GM12891 (cell line): ENCODE data around the gene RAB2B. TPM values are rescaled to one million over a fixed set of nuclear protein-coding genes. Genes with fewer than 3 reads are reported as not detected.
A peak's percentile ranks its signal among the peaks of the same experiment; 100 is the strongest.

ENCODE experiments used
- DNase-seq: peaks from one replicate; pipeline ENCODE4 v3.0.0; 2011; ENCODE audit warnings: low spot score; ENCODE audit not compliant: insufficient read length
- FAIRE-seq: peaks from 2 replicates; lab custom pipeline; 2011; peaks lifted over from hg19 to GRCh38; lab: Jason Lieb, UNC
- PAX5 ChIP-seq: IDR thresholded peaks from 2 replicates; pipeline ENCODE4 v1.6.1; 2011; ENCODE audit warnings: low read length, moderate library complexity, mild to moderate bottlenecking; ENCODE audit not compliant: insufficient read depth, severe bottlenecking
- POLR2A ChIP-seq: IDR thresholded peaks from 2 replicates; pipeline ENCODE4 v1.6.1; 2011; ENCODE audit warnings: low read depth, low read length, control low read depth
- POLR2AphosphoS5 ChIP-seq: IDR thresholded peaks from 2 replicates; pipeline ENCODE4 v1.6.1; 2011; ENCODE audit warnings: low read depth, low read length, control low read depth
- POU2F2 ChIP-seq: IDR thresholded peaks from 2 replicates; pipeline ENCODE4 v1.6.1; 2011; ENCODE audit warnings: low read depth, mild to moderate bottlenecking, control low read depth, low read length, moderate library complexity
- SPI1 ChIP-seq: IDR thresholded peaks from 2 replicates; pipeline ENCODE4 v1.6.1; 2011; ENCODE audit warnings: low read depth, low read length, control low read depth
- TAF1 ChIP-seq: IDR thresholded peaks from 2 replicates; pipeline ENCODE4 v1.6.1; 2011; ENCODE audit warnings: low read depth, low read length, control low read depth
- polyA plus RNA-seq: library from polyadenylated mRNA; unstranded; fragments of >200 nt; gene quantifications from one replicate; pipeline ENCODE4 v1.2.1, GENCODE V29; 2012; ENCODE audit warnings: low read depth, missing spikeins, inconsistent platforms; ENCODE audit not compliant: missing spikeins

The RAB2B gene
- polyA plus RNA-seq, result 17.7 TPM

- peak; percentile 97 for FAIRE-seq
- DNase-seq, result peak; percentile 81
- TF ChIP-seq POLR2AphosphoS5 (peak; percentile 80), TAF1 (peak; percentile 43; the same call in 1 of the 2 replicates), SPI1 (peak; percentile 54), PAX5 (peak; percentile 18), POU2F2 (peak; percentile 54; the same call in 1 of the 2 replicates), POLR2A (peak; percentile 85)
Observed at GRCh38 chr14:21476925-21477681, at the start of gene RAB2B, which contains the start of gene TOX4. Gene RAB2B (minus strand): TSS chr14:21476959. CDS start chr14:21476872, 87 bp downstream. Gene TOX4 (plus strand): TSS chr14:21477195. CDS start chr14:21477279, 84 bp downstream.

DNA sequence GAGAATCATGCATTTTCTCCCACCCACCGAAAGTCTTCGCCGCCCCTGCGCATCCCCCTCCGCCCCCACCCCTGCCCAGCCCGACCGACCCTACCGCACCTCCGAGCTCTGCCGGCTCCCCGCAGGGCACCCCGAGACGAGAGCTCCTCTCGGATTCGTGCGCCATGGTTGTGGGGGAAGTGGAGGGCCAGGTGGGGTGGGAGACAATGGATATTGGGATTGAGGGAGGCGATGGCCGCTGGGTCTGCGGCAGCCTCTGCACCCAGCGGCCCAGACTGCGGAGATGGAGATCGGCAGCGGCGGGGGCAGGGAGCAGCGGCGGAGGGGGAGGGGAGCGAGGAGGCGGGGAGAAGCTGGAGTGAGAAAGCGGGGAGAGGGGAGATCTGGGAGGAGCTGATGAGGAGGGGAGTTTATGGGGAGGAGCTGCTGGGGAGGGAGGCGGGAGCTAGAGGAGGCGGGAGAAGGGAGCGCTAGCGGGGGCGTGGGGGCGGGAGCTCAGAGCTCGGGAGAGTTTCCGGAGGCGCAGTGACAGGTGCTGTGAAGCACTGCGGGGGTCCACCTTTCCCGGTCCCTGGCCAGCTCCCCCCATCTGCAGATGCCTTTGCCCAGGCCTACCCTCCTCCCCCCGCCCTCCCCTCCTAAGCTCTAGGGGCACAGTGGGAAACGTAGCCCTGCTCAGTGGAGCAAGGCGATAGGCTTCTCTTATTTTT lies 49.4 kb upstream of the RAB2B start, which contains the start of gene SALL2:
Gene SALL2 (minus strand): TSS at position 385 of the 710 bp plus-strand sequence. CDS start 219 bp downstream, at position 166.
- DNase-seq, result peak; percentile 53
- TF ChIP-seq POLR2A (no peak; the same call in 1 of the 2 replicates), PAX5 (no peak), POLR2AphosphoS5 (no peak), TAF1 (no peak), SPI1 (no peak), POU2F2 (no peak)
- peak; percentile 45 for FAIRE-seq

- DNase-seq, result no peak
- no peak for TF ChIP-seq POU2F2
- no peak for TF ChIP-seq PAX5
- no peak for TF ChIP-seq POLR2A
- TF ChIP-seq TAF1, result no peak
- no peak for TF ChIP-seq POLR2AphosphoS5
- no peak for TF ChIP-seq SPI1
- FAIRE-seq, result no peak
Observed at GRCh38 chr14:21525571-21525961, 48.8 kb upstream of the RAB2B start.

- no peak for DNase-seq
- TF ChIP-seq POU2F2 (no peak), POLR2AphosphoS5 (no peak), PAX5 (no peak), TAF1 (no peak), SPI1 (no peak), POLR2A (no peak)
- no peak for FAIRE-seq
Observed at GRCh38 chr14:21524575-21525490, 48.1 kb upstream of the RAB2B start.

DNA sequence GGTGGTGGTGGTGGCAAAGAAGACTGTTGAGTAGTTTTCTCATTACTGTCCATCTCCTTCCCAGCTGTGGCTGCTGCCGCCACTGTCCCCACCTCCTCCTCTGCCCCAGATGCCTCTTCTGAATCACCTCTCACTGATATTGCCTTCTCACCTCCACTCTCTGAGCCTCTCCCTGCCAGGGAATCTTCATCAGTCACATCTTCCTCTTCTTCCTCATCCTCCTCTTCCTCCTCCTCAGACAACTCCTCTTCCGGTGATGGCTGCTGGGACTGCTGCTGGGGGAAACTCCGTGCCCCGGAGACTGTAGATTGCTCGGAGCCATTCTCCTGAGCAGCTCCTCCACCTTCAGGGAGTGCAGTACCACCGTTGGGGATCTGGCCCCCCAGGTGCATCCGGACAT lies 46.4 kb upstream of the RAB2B start:
- TF ChIP-seq PAX5 (no peak), POLR2A (no peak), POLR2AphosphoS5 (no peak), POU2F2 (no peak), TAF1 (no peak), SPI1 (no peak)
- FAIRE-seq (no peak), DNase-seq (no peak)

DNA sequence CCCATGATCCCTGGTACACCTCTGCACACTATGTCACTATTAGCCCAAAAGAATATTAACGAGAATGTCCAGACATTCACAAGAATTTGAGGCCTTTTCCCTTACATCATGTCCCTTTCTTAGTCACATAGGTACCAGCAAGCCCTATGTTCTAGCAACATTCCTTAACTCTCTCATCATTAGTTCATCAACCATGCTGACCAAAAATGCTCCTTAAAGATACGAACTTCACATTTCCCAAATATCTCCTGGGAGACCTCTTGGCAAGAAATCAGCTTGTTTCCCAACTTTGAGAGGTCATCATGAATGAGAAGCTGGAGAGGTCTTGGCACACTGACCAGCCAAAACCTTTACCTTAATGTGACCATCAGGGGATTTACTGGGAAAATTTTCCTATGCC lies 44.7 kb upstream of the RAB2B start:
- FAIRE-seq, result no peak
- TF ChIP-seq POLR2AphosphoS5 (no peak), POLR2A (no peak), PAX5 (no peak), SPI1 (no peak), POU2F2 (no peak), TAF1 (no peak)
- no peak for DNase-seq

GRCh38 chr14:21520767-21521166 lies 44.0 kb upstream of the RAB2B start:
- no peak for TF ChIP-seq PAX5
- TF ChIP-seq SPI1, result no peak
- no peak for TF ChIP-seq POLR2AphosphoS5
- no peak for TF ChIP-seq POLR2A
- TF ChIP-seq TAF1, result no peak
- TF ChIP-seq POU2F2, result no peak
- FAIRE-seq (no peak), DNase-seq (no peak)

- no peak for FAIRE-seq
- DNase-seq, result no peak
- TF ChIP-seq POU2F2 (no peak), POLR2A (no peak), POLR2AphosphoS5 (no peak), TAF1 (no peak), SPI1 (no peak), PAX5 (no peak)
Observed at GRCh38 chr14:21518725-21519124, 42.0 kb upstream of the RAB2B start.
